H1 (cell line): ENCODE results near the gene OR5D13. TPM values are rescaled to one million over a fixed set of nuclear protein-coding genes. Genes with fewer than 3 reads are reported as not detected.

Source experiments
- E2F6 ChIP-seq: IDR thresholded peaks from 2 replicates; pipeline ENCODE4 v1.6.1; 2012; ENCODE audit warnings: inconsistent platforms
- NRF1 ChIP-seq: IDR thresholded peaks from 2 replicates; pipeline ENCODE4 v1.6.1; 2011; ENCODE audit warnings: mild to moderate bottlenecking, low read depth, low read length, improper control_type of control experiment
- POLR2A ChIP-seq, 2 experiments: IDR thresholded peaks; 1 replicate in 1 of 2; 2 replicates in 1 of 2; pipeline ENCODE4 v1.6.1; 2011; ENCODE audit warnings: low read depth in 2 of 2, low read length in 2 of 2, mild to moderate bottlenecking in 2 of 2; ENCODE audit errors: control extremely low read depth in 1 of 2
- RAD21 ChIP-seq, 2 experiments: IDR thresholded peaks in 1 of 2; conservative IDR thresholded peaks in 1 of 2; 2 replicates each; pipeline ENCODE4 v1.6.1; 2011; ENCODE audit warnings: low read depth in 2 of 2, low read length in 2 of 2, improper control_type of control experiment in 1 of 2, inconsistent platforms in 1 of 2, mild to moderate bottlenecking in 1 of 2, moderate library complexity in 1 of 2
- TAF1 ChIP-seq: IDR thresholded peaks from 2 replicates; pipeline ENCODE4 v1.6.1; 2011; ENCODE audit warnings: mild to moderate bottlenecking, low read depth, low read length
- TBP ChIP-seq: IDR thresholded peaks from 2 replicates; pipeline ENCODE4 v1.6.1; 2011; ENCODE audit warnings: low read depth, low read length, improper control_type of control experiment
- ZNF274 ChIP-seq: IDR thresholded peaks from 2 replicates; pipeline ENCODE4 v1.7.0; 2012; ENCODE audit warnings: low read length, borderline replicate concordance; ENCODE audit errors: extremely low read depth
- polyA plus RNA-seq, 7 experiments: library from polyadenylated mRNA; depleted of rRNA in 3 of 7; stranded (reverse) in 5 of 7; unstranded in 2 of 7; fragments of >200 nt in 5 of 7; fragments of 200-250 nt in 2 of 7; gene quantifications; 1 replicate in 5 of 7; 2 replicates in 1 of 7; 4 replicates in 1 of 7; pipeline versions ENCODE4 v1.2.1 to v1.2.3, GENCODE V29; 2011 to 2013; ENCODE audit warnings: missing spikeins in 2 of 7, mixed read lengths in 2 of 7
- total RNA-seq: library from RNA; stranded (reverse); fragmentation: NEBNext Ultra II Directional; extraction: Animal tissue kit (Norgen Biotek cat#: 25700); gene quantifications from 2 replicates; pipeline ENCODE4 v1.2.1, GENCODE V29; 2021
- TF ChIP-seq, protein P1 (sequence below): fragments of 300-600 bp; sonication (generic); IDR thresholded peaks from 2 replicates; pipeline ENCODE4 v1.7.1; 2012; ENCODE audit warnings: low read length, moderate library complexity, mild to moderate bottlenecking, inconsistent platforms; ENCODE audit not compliant: insufficient replicate concordance
- TF ChIP-seq, protein P2 (sequence below), 3 experiments: IDR thresholded peaks; 1 replicate in 2 of 3; 2 replicates in 1 of 3; pipeline versions ENCODE4 v1.5.1 to v1.6.1; 2011; ENCODE audit warnings: low read length in 3 of 3, mild to moderate bottlenecking in 3 of 3, inconsistent platforms in 2 of 3, low read depth in 1 of 3, moderate library complexity in 1 of 3; ENCODE audit not compliant: insufficient read depth in 1 of 3; ENCODE audit errors: control extremely low read depth in 1 of 3

OR5D13 gene
- total and polyA plus RNA-seq, 2 of the 8 experiments (the other 6 are each of a cell fraction or from before 2014, with no cell fraction given): not detected

- TF ChIP-seq, protein P1, sequence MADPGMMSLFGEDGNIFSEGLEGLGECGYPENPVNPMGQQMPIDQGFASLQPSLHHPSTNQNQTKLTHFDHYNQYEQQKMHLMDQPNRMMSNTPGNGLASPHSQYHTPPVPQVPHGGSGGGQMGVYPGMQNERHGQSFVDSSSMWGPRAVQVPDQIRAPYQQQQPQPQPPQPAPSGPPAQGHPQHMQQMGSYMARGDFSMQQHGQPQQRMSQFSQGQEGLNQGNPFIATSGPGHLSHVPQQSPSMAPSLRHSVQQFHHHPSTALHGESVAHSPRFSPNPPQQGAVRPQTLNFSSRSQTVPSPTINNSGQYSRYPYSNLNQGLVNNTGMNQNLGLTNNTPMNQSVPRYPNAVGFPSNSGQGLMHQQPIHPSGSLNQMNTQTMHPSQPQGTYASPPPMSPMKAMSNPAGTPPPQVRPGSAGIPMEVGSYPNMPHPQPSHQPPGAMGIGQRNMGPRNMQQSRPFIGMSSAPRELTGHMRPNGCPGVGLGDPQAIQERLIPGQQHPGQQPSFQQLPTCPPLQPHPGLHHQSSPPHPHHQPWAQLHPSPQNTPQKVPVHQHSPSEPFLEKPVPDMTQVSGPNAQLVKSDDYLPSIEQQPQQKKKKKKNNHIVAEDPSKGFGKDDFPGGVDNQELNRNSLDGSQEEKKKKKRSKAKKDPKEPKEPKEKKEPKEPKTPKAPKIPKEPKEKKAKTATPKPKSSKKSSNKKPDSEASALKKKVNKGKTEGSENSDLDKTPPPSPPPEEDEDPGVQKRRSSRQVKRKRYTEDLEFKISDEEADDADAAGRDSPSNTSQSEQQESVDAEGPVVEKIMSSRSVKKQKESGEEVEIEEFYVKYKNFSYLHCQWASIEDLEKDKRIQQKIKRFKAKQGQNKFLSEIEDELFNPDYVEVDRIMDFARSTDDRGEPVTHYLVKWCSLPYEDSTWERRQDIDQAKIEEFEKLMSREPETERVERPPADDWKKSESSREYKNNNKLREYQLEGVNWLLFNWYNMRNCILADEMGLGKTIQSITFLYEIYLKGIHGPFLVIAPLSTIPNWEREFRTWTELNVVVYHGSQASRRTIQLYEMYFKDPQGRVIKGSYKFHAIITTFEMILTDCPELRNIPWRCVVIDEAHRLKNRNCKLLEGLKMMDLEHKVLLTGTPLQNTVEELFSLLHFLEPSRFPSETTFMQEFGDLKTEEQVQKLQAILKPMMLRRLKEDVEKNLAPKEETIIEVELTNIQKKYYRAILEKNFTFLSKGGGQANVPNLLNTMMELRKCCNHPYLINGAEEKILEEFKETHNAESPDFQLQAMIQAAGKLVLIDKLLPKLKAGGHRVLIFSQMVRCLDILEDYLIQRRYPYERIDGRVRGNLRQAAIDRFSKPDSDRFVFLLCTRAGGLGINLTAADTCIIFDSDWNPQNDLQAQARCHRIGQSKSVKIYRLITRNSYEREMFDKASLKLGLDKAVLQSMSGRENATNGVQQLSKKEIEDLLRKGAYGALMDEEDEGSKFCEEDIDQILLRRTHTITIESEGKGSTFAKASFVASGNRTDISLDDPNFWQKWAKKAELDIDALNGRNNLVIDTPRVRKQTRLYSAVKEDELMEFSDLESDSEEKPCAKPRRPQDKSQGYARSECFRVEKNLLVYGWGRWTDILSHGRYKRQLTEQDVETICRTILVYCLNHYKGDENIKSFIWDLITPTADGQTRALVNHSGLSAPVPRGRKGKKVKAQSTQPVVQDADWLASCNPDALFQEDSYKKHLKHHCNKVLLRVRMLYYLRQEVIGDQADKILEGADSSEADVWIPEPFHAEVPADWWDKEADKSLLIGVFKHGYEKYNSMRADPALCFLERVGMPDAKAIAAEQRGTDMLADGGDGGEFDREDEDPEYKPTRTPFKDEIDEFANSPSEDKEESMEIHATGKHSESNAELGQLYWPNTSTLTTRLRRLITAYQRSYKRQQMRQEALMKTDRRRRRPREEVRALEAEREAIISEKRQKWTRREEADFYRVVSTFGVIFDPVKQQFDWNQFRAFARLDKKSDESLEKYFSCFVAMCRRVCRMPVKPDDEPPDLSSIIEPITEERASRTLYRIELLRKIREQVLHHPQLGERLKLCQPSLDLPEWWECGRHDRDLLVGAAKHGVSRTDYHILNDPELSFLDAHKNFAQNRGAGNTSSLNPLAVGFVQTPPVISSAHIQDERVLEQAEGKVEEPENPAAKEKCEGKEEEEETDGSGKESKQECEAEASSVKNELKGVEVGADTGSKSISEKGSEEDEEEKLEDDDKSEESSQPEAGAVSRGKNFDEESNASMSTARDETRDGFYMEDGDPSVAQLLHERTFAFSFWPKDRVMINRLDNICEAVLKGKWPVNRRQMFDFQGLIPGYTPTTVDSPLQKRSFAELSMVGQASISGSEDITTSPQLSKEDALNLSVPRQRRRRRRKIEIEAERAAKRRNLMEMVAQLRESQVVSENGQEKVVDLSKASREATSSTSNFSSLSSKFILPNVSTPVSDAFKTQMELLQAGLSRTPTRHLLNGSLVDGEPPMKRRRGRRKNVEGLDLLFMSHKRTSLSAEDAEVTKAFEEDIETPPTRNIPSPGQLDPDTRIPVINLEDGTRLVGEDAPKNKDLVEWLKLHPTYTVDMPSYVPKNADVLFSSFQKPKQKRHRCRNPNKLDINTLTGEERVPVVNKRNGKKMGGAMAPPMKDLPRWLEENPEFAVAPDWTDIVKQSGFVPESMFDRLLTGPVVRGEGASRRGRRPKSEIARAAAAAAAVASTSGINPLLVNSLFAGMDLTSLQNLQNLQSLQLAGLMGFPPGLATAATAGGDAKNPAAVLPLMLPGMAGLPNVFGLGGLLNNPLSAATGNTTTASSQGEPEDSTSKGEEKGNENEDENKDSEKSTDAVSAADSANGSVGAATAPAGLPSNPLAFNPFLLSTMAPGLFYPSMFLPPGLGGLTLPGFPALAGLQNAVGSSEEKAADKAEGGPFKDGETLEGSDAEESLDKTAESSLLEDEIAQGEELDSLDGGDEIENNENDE: no peak
- TF ChIP-seq TBP (no peak), RAD21 (IDR thresholded peaks at IDR 0.05 in 1 of 2, conservative IDR thresholded peaks at IDR 0.05 in 1 of 2; ENCODE audit: low read depth in 2 of 2, low read length in 2 of 2) (no peak), ZNF274 (no peak), E2F6 (no peak), POLR2A (IDR thresholded peaks at IDR 0.05; ENCODE audit: control extremely low read depth in 1 of 2, low read depth in 2 of 2, low read length in 2 of 2) (no peak), TAF1 (no peak), NRF1 (no peak)
- TF ChIP-seq, protein P2, sequence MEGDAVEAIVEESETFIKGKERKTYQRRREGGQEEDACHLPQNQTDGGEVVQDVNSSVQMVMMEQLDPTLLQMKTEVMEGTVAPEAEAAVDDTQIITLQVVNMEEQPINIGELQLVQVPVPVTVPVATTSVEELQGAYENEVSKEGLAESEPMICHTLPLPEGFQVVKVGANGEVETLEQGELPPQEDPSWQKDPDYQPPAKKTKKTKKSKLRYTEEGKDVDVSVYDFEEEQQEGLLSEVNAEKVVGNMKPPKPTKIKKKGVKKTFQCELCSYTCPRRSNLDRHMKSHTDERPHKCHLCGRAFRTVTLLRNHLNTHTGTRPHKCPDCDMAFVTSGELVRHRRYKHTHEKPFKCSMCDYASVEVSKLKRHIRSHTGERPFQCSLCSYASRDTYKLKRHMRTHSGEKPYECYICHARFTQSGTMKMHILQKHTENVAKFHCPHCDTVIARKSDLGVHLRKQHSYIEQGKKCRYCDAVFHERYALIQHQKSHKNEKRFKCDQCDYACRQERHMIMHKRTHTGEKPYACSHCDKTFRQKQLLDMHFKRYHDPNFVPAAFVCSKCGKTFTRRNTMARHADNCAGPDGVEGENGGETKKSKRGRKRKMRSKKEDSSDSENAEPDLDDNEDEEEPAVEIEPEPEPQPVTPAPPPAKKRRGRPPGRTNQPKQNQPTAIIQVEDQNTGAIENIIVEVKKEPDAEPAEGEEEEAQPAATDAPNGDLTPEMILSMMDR (IDR thresholded peaks at IDR 0.05; ENCODE audit: control extremely low read depth in 1 of 3, insufficient read depth in 1 of 3, low read depth in 1 of 3, low read length in 3 of 3): no peak
Measured at GRCh38 chr11:55806248-55806647, 33.0 kb downstream of the OR5D13 start (continued).
